Measurements from ENCODE around the gene STK39.
"Not testable (repeated sequence)": the region's sequence is repeated elsewhere in the genome, so short reads cannot be mapped to it uniquely, and the experiment has no call there.

The STK39 gene

GRCh38 chr2:168277276-168277675 lies 29.9 kb upstream of the STK39 start:
- no peak overlapping the region for H3K18ac ChIP-seq (ENCODE audit: low read depth in 1 of 2, low read length in 2 of 2)
- H3K4ac ChIP-seq (ENCODE audit: low read depth in 1 of 2, low read length in 2 of 2), result no peak overlapping the region
- no peak overlapping the region for H2AK5ac ChIP-seq (ENCODE audit: low read length, severe bottlenecking)
- H3K4me3 ChIP-seq (ENCODE audit: insufficient read depth in 1 of 2, low read depth in 1 of 2, low read length in 2 of 2), result no peak overlapping the region
- H2BK120ac ChIP-seq (ENCODE audit: low read depth, low read length), result no peak overlapping the region
- H3K36me3 ChIP-seq (ENCODE audit: control insufficient read depth in 1 of 2, insufficient read depth in 2 of 2, low read depth in 1 of 2, low read length in 2 of 2), result no peaks in the 10 kb centered on the region
- H3K4me2 ChIP-seq (ENCODE audit: low read length, poor library complexity, severe bottlenecking), result no peak overlapping the region
- no peaks in the 10 kb centered on the region for H3K27me3 ChIP-seq (ENCODE audit: control insufficient read depth in 1 of 2, insufficient read depth in 1 of 2, low read length in 2 of 2)
- H4K8ac ChIP-seq (ENCODE audit: low read length), result no peak overlapping the region
- H2BK12ac ChIP-seq (ENCODE audit: low read length in 2 of 2), result no peak overlapping the region
- no peak overlapping the region for H4K91ac ChIP-seq (ENCODE audit: low read length)
- DNase-seq, result no peak
- H2BK5ac ChIP-seq (ENCODE audit: low read depth, low read length, poor library complexity, severe bottlenecking), result no peak overlapping the region
- H2BK15ac ChIP-seq (ENCODE audit: low read depth, poor library complexity, severe bottlenecking), result no peak overlapping the region
- H3K9me3 ChIP-seq (ENCODE audit: control insufficient read depth, low read length), result no peaks in the 10 kb centered on the region
- no peaks in the 10 kb centered on the region for H3K79me1 ChIP-seq (replicated peaks; ENCODE audit: low read length, poor library complexity, severe bottlenecking)
- no peak overlapping the region for H3K23ac ChIP-seq (ENCODE audit: low read length in 2 of 2)
- H2AFZ ChIP-seq (ENCODE audit: low read depth, low read length), result no peak overlapping the region
- H3K27ac ChIP-seq (ENCODE audit: low read length, poor library complexity, severe bottlenecking), result no peak overlapping the region
- no peak overlapping the region for H3K9ac ChIP-seq (ENCODE audit: low read length)
- no peak overlapping the region for H3K14ac ChIP-seq (ENCODE audit: low read length in 2 of 2)
- H3K4me1 ChIP-seq (ENCODE audit: control insufficient read depth, insufficient read depth, low read depth, low read length), result no peaks in the 10 kb centered on the region
- WGBS, result 100% methylated on average over 3 of the region's 3 CpGs

- no peaks in the 10 kb centered on the region for H3K4me1 ChIP-seq (ENCODE audit: control insufficient read depth, insufficient read depth, low read depth, low read length)
- H2BK12ac ChIP-seq (ENCODE audit: low read length in 2 of 2), result no peak overlapping the region
- no peaks in the 10 kb centered on the region for H3K27me3 ChIP-seq (ENCODE audit: control insufficient read depth in 1 of 2, insufficient read depth in 1 of 2, low read length in 2 of 2)
- no peak overlapping the region for H3K14ac ChIP-seq (ENCODE audit: low read length in 2 of 2)
- H2BK5ac ChIP-seq (ENCODE audit: low read depth, low read length, poor library complexity, severe bottlenecking), result no peak overlapping the region
- DNase-seq, result no peak
- no peak overlapping the region for H4K91ac ChIP-seq (ENCODE audit: low read length)
- no peaks in the 10 kb centered on the region for H3K36me3 ChIP-seq (ENCODE audit: control insufficient read depth in 1 of 2, insufficient read depth in 2 of 2, low read depth in 1 of 2, low read length in 2 of 2)
- H4K8ac ChIP-seq (ENCODE audit: low read length), result no peak overlapping the region
- H2AFZ ChIP-seq (ENCODE audit: low read depth, low read length), result no peak overlapping the region
- H2AK5ac ChIP-seq (ENCODE audit: low read length, severe bottlenecking), result no peak overlapping the region
- no peak overlapping the region for H2BK120ac ChIP-seq (ENCODE audit: low read depth, low read length)
- no peaks in the 10 kb centered on the region for H3K79me1 ChIP-seq (replicated peaks; ENCODE audit: low read length, poor library complexity, severe bottlenecking)
- H3K4ac ChIP-seq (ENCODE audit: low read depth in 1 of 2, low read length in 2 of 2), result no peak overlapping the region
- no peak overlapping the region for H3K9ac ChIP-seq (ENCODE audit: low read length)
- H3K4me3 ChIP-seq (ENCODE audit: insufficient read depth in 1 of 2, low read depth in 1 of 2, low read length in 2 of 2), result no peak overlapping the region
- no peak overlapping the region for H3K4me2 ChIP-seq (ENCODE audit: low read length, poor library complexity, severe bottlenecking)
- H3K18ac ChIP-seq (ENCODE audit: low read depth in 1 of 2, low read length in 2 of 2), result no peak overlapping the region
- no peak overlapping the region for H2BK15ac ChIP-seq (ENCODE audit: low read depth, poor library complexity, severe bottlenecking)
- 85% methylated on average over 3 of the region's 3 CpGs for WGBS
- no peak overlapping the region for H3K23ac ChIP-seq (ENCODE audit: low read length in 2 of 2)
- no peaks in the 10 kb centered on the region for H3K9me3 ChIP-seq (ENCODE audit: control insufficient read depth, low read length)
- no peak overlapping the region for H3K27ac ChIP-seq (ENCODE audit: low read length, poor library complexity, severe bottlenecking)
These were observed 24.8 kb upstream of the STK39 start for GRCh38 chr2:168272225-168272624.

- DNase-seq; H3K79me1 ChIP-seq (replicated peaks; ENCODE audit: low read length, poor library complexity, severe bottlenecking); H2BK5ac ChIP-seq (ENCODE audit: low read depth, low read length, poor library complexity, severe bottlenecking); H3K4me1 ChIP-seq (ENCODE audit: control insufficient read depth, insufficient read depth, low read depth, low read length); H3K4ac ChIP-seq (ENCODE audit: low read depth in 1 of 2, low read length in 2 of 2); H2BK15ac ChIP-seq (ENCODE audit: low read depth, poor library complexity, severe bottlenecking); H3K36me3 ChIP-seq (ENCODE audit: control insufficient read depth in 1 of 2, insufficient read depth in 2 of 2, low read depth in 1 of 2, low read length in 2 of 2); H4K91ac ChIP-seq (ENCODE audit: low read length); H2BK12ac ChIP-seq (ENCODE audit: low read length in 2 of 2); H4K8ac ChIP-seq (ENCODE audit: low read length); H3K9ac ChIP-seq (ENCODE audit: low read length); H2AK5ac ChIP-seq (ENCODE audit: low read length, severe bottlenecking); H3K27me3 ChIP-seq (ENCODE audit: control insufficient read depth in 1 of 2, insufficient read depth in 1 of 2, low read length in 2 of 2); H3K23ac ChIP-seq (ENCODE audit: low read length in 2 of 2); H3K4me3 ChIP-seq (ENCODE audit: insufficient read depth in 1 of 2, low read depth in 1 of 2, low read length in 2 of 2); H3K4me2 ChIP-seq (ENCODE audit: low read length, poor library complexity, severe bottlenecking); H2AFZ ChIP-seq (ENCODE audit: low read depth, low read length); H3K27ac ChIP-seq (ENCODE audit: low read length, poor library complexity, severe bottlenecking); H2BK120ac ChIP-seq (ENCODE audit: low read depth, low read length); H3K18ac ChIP-seq (ENCODE audit: low read depth in 1 of 2, low read length in 2 of 2); H3K14ac ChIP-seq (ENCODE audit: low read length in 2 of 2): not testable (repeated sequence)
- 92% methylated on average over 1 of the region's 2 CpGs for WGBS
- H3K9me3 ChIP-seq (ENCODE audit: control insufficient read depth, low read length), result peaks cover 10% of the 10 kb centered on the region
These were observed 15.5 kb upstream of the STK39 start for GRCh38 chr2:168262926-168263325.

GRCh38 chr2:168256448-168256847 lies 9.1 kb upstream of the STK39 start:
- no peaks in the 10 kb centered on the region for H3K4me1 ChIP-seq (ENCODE audit: control insufficient read depth, insufficient read depth, low read depth, low read length)
- H2BK120ac ChIP-seq (ENCODE audit: low read depth, low read length), result no peak overlapping the region
- no peak overlapping the region for H4K8ac ChIP-seq (ENCODE audit: low read length)
- H3K27me3 ChIP-seq (ENCODE audit: control insufficient read depth in 1 of 2, insufficient read depth in 1 of 2, low read length in 2 of 2), result no peaks in the 10 kb centered on the region
- H3K14ac ChIP-seq (ENCODE audit: low read length in 2 of 2), result no peak overlapping the region
- no peak overlapping the region for H3K9ac ChIP-seq (ENCODE audit: low read length)
- 76% methylated on average over 2 of the region's 2 CpGs for WGBS
- H3K4me2 ChIP-seq (ENCODE audit: low read length, poor library complexity, severe bottlenecking), result no peak overlapping the region
- no peak overlapping the region for H3K18ac ChIP-seq (ENCODE audit: low read depth in 1 of 2, low read length in 2 of 2)
- DNase-seq, result no peak
- no peak overlapping the region for H2BK5ac ChIP-seq (ENCODE audit: low read depth, low read length, poor library complexity, severe bottlenecking)
- no peaks in the 10 kb centered on the region for H3K36me3 ChIP-seq (ENCODE audit: control insufficient read depth in 1 of 2, insufficient read depth in 2 of 2, low read depth in 1 of 2, low read length in 2 of 2)
- H4K91ac ChIP-seq (ENCODE audit: low read length), result no peak overlapping the region
- H2AFZ ChIP-seq (ENCODE audit: low read depth, low read length), result no peak overlapping the region
- no peak overlapping the region for H2BK12ac ChIP-seq (ENCODE audit: low read length in 2 of 2)
- no peak overlapping the region for H3K4me3 ChIP-seq (ENCODE audit: insufficient read depth in 1 of 2, low read depth in 1 of 2, low read length in 2 of 2)
- H3K79me1 ChIP-seq (replicated peaks; ENCODE audit: low read length, poor library complexity, severe bottlenecking), result no peaks in the 10 kb centered on the region
- H2AK5ac ChIP-seq (ENCODE audit: low read length, severe bottlenecking), result no peak overlapping the region
- no peak overlapping the region for H2BK15ac ChIP-seq (ENCODE audit: low read depth, poor library complexity, severe bottlenecking)
- peaks cover 10% of the 10 kb centered on the region for H3K9me3 ChIP-seq (ENCODE audit: control insufficient read depth, low read length)
- H3K23ac ChIP-seq (ENCODE audit: low read length in 2 of 2), result no peak overlapping the region
- H3K27ac ChIP-seq (ENCODE audit: low read length, poor library complexity, severe bottlenecking), result no peak overlapping the region
- H3K4ac ChIP-seq (ENCODE audit: low read depth in 1 of 2, low read length in 2 of 2), result no peak overlapping the region

All from mesenchymal stem cell (in vitro differentiated cells and primary cell).